Smooth muscle cell (in vitro differentiated cells): ENCODE measurements around the gene RFTN1. TPM values are rescaled to one million over a fixed set of nuclear protein-coding genes. Genes with fewer than 3 reads are reported as not detected.

Source experiments
- DNase-seq: peaks from one replicate; lab custom pipeline; 2025; ENCODE audit not compliant: unreplicated experiment; lab: John Stamatoyannopoulos, UW
- H2AFZ ChIP-seq: fragments of 200-600 bp; sonication (generic); 2 replicates; pipeline ENCODE4 v1.6.0; 2016; ENCODE audit warnings: antibody characterized with exemption, low read depth, mild to moderate bottlenecking
- H3F3A ChIP-seq: fragments of 200-600 bp; sonication (generic); 2 replicates; pipeline ENCODE4 v1.6.0; 2017; ENCODE audit warnings: antibody characterized with exemption, low read depth
- H3K27ac ChIP-seq: fragments of 200-600 bp; sonication (generic); 2 replicates; pipeline ENCODE4 v1.5.1; 2016; ENCODE audit warnings: low read depth, mild to moderate bottlenecking
- H3K27me3 ChIP-seq: fragments of 200-600 bp; sonication (generic); 2 replicates; pipeline ENCODE4 v1.6.1; 2016; ENCODE audit warnings: low read depth, mild to moderate bottlenecking
- H3K36me3 ChIP-seq: fragments of 200-600 bp; sonication (generic); 2 replicates; pipeline ENCODE4 v1.5.1; 2016; ENCODE audit warnings: low read depth
- H3K4me1 ChIP-seq: fragments of 200-600 bp; sonication (generic); 2 replicates; pipeline ENCODE4 v1.5.1; 2016; ENCODE audit warnings: low read depth
- H3K4me2 ChIP-seq: fragments of 200-600 bp; sonication (generic); 2 replicates; pipeline ENCODE4 v1.6.0; 2016; ENCODE audit warnings: mild to moderate bottlenecking
- H3K4me3 ChIP-seq: fragments of 200-600 bp; sonication (generic); 2 replicates; pipeline ENCODE4 v1.5.1; 2016; ENCODE audit warnings: mild to moderate bottlenecking
- H3K79me2 ChIP-seq: fragments of 200-600 bp; sonication (generic); 2 replicates; pipeline ENCODE4 v1.6.0; 2016; ENCODE audit warnings: low read depth, mild to moderate bottlenecking
- H3K9ac ChIP-seq: fragments of 200-600 bp; sonication (generic); 2 replicates; pipeline ENCODE4 v1.6.0; 2016; ENCODE audit warnings: low read depth
- H3K9me3 ChIP-seq: fragments of 200-600 bp; sonication (generic); replicated peaks from 2 replicates; pipeline ENCODE4 v1.5.1; 2016; ENCODE audit warnings: low read depth
- H4K20me1 ChIP-seq: fragments of 200-600 bp; sonication (generic); 2 replicates; pipeline ENCODE4 v1.6.0; 2016; ENCODE audit warnings: low read depth
- CTCF ChIP-seq: fragments of 200-600 bp; sonication (generic); IDR thresholded peaks from 2 replicates; pipeline ENCODE4 v1.5.1; 2017; ENCODE audit warnings: borderline replicate concordance, mild to moderate bottlenecking, antibody characterized with exemption; ENCODE audit not compliant: insufficient read depth, poor library complexity, severe bottlenecking
- WGBS: methylation state at CpG from one replicate; pipeline ENCODE4 v1.1.7; 2016; ENCODE audit warnings: low lambda C conversion rate; 5-methylcytosine and 5-hydroxymethylcytosine counted together
- polyA plus RNA-seq: library from polyadenylated mRNA; unstranded; fragments of >200 nt; fragmentation: Nextera tagmentation; extraction: Ambion mirVana; gene quantifications from 2 replicates; pipeline ENCODE4 v1.2.1, GENCODE V29; 2016
- total RNA-seq: library from RNA; depleted of rRNA; stranded (reverse); fragments of >200 nt; gene quantifications from 2 replicates; pipeline ENCODE4 v1.2.3, GENCODE V29; 2014

The RFTN1 gene
- total and polyA plus RNA-seq, 2 experiments from 2014 or later, result 21.7 to 35.6 TPM

- WGBS, result 38% methylated on average over 4 of the region's 4 CpGs
- no peak overlapping the region for H3K9ac ChIP-seq
- no peaks in the 10 kb centered on the region for H4K20me1 ChIP-seq
- no peaks in the 10 kb centered on the region for H3K9me3 ChIP-seq
- peak overlapping the region; percentile 39 for H3K4me3 ChIP-seq
- peak overlapping the region; percentile 42 for H2AFZ ChIP-seq
- no peaks in the 10 kb centered on the region for H3K4me1 ChIP-seq
- no peaks in the 10 kb centered on the region for H3K27me3 ChIP-seq
- H3K27ac ChIP-seq, result no peak overlapping the region
- no peaks in the 10 kb centered on the region for H3F3A ChIP-seq
- no peaks in the 10 kb centered on the region for H3K36me3 ChIP-seq
- TF ChIP-seq CTCF, result no peak
- H3K4me2 ChIP-seq, result peak overlapping the region; percentile 79
- DNase-seq, result no peak
- H3K79me2 ChIP-seq, result no peaks in the 10 kb centered on the region
Measured at GRCh38 chr3:16550305-16550675, 36.8 kb upstream of the RFTN1 start.

DNA sequence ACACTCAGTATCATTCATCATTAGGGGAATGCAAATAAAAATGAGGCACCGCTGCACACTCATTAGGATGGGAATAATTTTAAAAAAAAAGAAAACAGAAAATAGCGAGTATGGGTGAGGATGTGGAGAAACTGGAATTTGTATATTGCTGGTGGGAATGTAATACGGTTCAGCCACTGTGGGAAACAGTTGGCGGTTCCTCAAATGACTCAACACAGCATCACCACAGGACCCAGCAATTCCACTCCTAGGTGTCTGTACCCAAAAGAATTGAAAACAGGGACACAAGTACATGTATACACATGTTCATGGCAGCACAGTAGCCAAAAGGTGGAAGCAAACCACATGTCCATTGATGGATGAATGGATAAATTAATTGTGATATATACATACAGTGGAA is 35.2 kb upstream of the RFTN1 start:
- no peak for DNase-seq
- H3K9me3 ChIP-seq, result no peaks in the 10 kb centered on the region
- WGBS, result 62% methylated on average over 4 of the region's 4 CpGs
- H3K4me3 ChIP-seq, result no peak overlapping the region
- H3K4me1 ChIP-seq, result no peaks in the 10 kb centered on the region
- H3K79me2 ChIP-seq, result no peaks in the 10 kb centered on the region
- H3K27ac ChIP-seq, result no peak overlapping the region
- no peaks in the 10 kb centered on the region for H3F3A ChIP-seq
- TF ChIP-seq CTCF, result no peak
- H3K36me3 ChIP-seq, result no peaks in the 10 kb centered on the region
- H3K4me2 ChIP-seq, result no peak overlapping the region
- no peak overlapping the region for H3K9ac ChIP-seq
- no peak overlapping the region for H2AFZ ChIP-seq
- no peaks in the 10 kb centered on the region for H3K27me3 ChIP-seq
- H4K20me1 ChIP-seq, result no peaks in the 10 kb centered on the region

DNA sequence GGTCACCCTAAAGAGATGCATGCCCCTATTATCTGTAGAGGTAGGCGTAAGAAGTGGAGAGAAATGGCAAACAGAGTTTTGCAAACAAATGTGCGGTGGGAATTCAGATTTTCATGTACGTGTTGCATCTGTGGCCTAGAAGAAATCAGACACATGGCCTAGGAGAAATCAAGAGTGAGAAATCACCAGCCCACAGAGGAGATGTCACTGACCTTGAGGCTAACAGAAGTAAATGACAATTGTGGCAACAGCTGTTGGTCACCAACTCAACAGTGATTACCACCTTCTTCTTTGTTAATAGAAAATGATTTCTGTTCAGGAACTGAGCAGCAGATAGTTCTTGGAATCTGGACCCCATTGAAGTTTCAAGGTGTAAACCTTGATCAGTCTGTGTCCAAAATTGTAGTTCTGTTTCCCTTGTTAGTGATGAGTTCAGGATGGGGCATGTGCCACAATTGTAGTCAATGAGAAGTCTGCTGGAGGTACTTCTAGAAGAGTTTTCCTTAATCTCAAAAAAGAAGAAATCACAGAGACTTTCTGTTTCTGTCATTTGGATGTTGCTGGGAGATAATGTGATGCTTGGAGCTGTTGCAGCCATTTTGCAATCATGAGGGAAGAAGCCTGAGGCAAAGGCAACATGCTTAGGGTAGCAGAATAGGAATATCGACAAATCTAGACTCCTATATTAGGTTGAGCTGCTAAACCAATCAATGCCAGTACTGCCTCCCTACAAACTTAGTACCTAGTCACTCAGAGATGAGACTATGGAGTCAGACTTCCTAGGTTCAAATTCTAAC is 34.3 kb upstream of the RFTN1 start:
- no peaks in the 10 kb centered on the region for H3K4me1 ChIP-seq
- H3K79me2 ChIP-seq, result no peaks in the 10 kb centered on the region
- no peaks in the 10 kb centered on the region for H3K36me3 ChIP-seq
- no peak overlapping the region for H3K4me3 ChIP-seq
- no peaks in the 10 kb centered on the region for H3F3A ChIP-seq
- DNase-seq, result no peak
- H3K27ac ChIP-seq, result no peak overlapping the region
- H3K27me3 ChIP-seq, result no peaks in the 10 kb centered on the region
- TF ChIP-seq CTCF, result no peak
- H3K9ac ChIP-seq, result no peak overlapping the region
- H3K4me2 ChIP-seq, result no peak overlapping the region
- no peaks in the 10 kb centered on the region for H3K9me3 ChIP-seq
- H2AFZ ChIP-seq, result no peak overlapping the region
- 98% methylated on average over 4 of the region's 4 CpGs for WGBS
- no peaks in the 10 kb centered on the region for H4K20me1 ChIP-seq
